ENCODE data around the gene TRIM31. TPM values are rescaled to one million over a fixed set of nuclear protein-coding genes. Genes with fewer than 3 reads are reported as not detected.

TRIM31 gene
- total RNA-seq, 1 experiment from 2014 or later = not detected

- Histone ChIP-seq H3K4me1 (ENCODE audit: insufficient read depth, low read length) (no peaks in the 10 kb centered on the region), H3K14ac (ENCODE audit: insufficient read depth, low read length) (no peak overlapping the region), H2AFZ (ENCODE audit: low read length) (no peak overlapping the region), H2BK12ac (ENCODE audit: insufficient read length, low read depth, low read length) (no peak overlapping the region), H3K9me3 (ENCODE audit: control insufficient read depth, low read depth, low read length) (no peaks in the 10 kb centered on the region), H3K56ac (ENCODE audit: insufficient read length, low read depth, low read length) (no peak overlapping the region), H3K23ac (ENCODE audit: insufficient read length, low read depth, low read length) (no peak overlapping the region), H4K91ac (ENCODE audit: insufficient read length, low read depth, low read length) (no peak overlapping the region), H3T11ph (ENCODE audit: low read length) (no peak overlapping the region), H3K27me3 (ENCODE audit: insufficient read depth, low read length) (peaks cover 30% of the 10 kb centered on the region), H3K18ac (ENCODE audit: insufficient read length, low read depth, low read length) (no peak overlapping the region), H4K5ac (ENCODE audit: insufficient read length, low read depth, low read length) (no peak overlapping the region), H3K79me1 (ENCODE audit: insufficient read depth, low read depth, low read length, poor library complexity, severe bottlenecking) (no peaks in the 10 kb centered on the region), H2BK120ac (ENCODE audit: low read depth, low read length, poor library complexity, severe bottlenecking) (no peak overlapping the region), H3K23me2 (ENCODE audit: insufficient read length, low read depth, low read length, poor library complexity, severe bottlenecking) (peaks cover 19% of the 10 kb centered on the region), H4K8ac (replicated peaks; ENCODE audit: insufficient read length, low read depth, low read length) (no peak overlapping the region), H3K79me2 (ENCODE audit: insufficient read depth, low read length) (no peaks in the 10 kb centered on the region), H3K27ac (ENCODE audit: insufficient read length, low read depth, low read length) (no peak overlapping the region), H4K20me1 (ENCODE audit: control insufficient read depth, insufficient read depth, insufficient read length) (no peaks in the 10 kb centered on the region), H2AK5ac (ENCODE audit: insufficient read length, low read length) (no peak overlapping the region), H3K9ac (ENCODE audit: extremely low read depth, insufficient read length, low read length) (no peak overlapping the region), H3K4me2 (ENCODE audit: insufficient read depth, insufficient read length, low read length) (no peak overlapping the region), H2BK20ac (ENCODE audit: low read depth, low read length, poor library complexity, severe bottlenecking) (no peak overlapping the region), H2BK15ac (ENCODE audit: low read depth, low read length) (no peak overlapping the region), H2BK5ac (ENCODE audit: insufficient read length, low read length) (no peak overlapping the region), H3K4ac (ENCODE audit: low read depth, low read length) (no peak overlapping the region)
- WGBS (ENCODE audit: extremely low coverage, insufficient read length, low lambda C conversion rate) = no CpG with 5 or more reads among the region's 4 CpGs
- no peak for TF ChIP-seq CTCF (conservative IDR thresholded peaks at IDR 0.05)
- DNase-seq = no peak
- H3K4me1 Mint-ChIP-seq = peaks cover 20 to 24% of the 10 kb centered on the region in 2 experiments
- peaks cover 86% of the 10 kb centered on the region for H3K27me3 Mint-ChIP-seq (ENCODE audit: low read depth)
- H3K4me3 Mint-ChIP-seq = no peak overlapping the region
- no peaks in the 10 kb centered on the region for H3K9me3 Mint-ChIP-seq
- H3K27ac Mint-ChIP-seq = no peak overlapping the region
- H3K36me3 Mint-ChIP-seq (ENCODE audit: insufficient read depth in 1 of 3, low read depth in 3 of 3) = peaks cover 0 to 2% (median under 1%) of the 10 kb centered on the region in 3 experiments; a peak in 2 of 7 replicates
These were observed 35.7 kb downstream of the TRIM31 start for GRCh38 chr6:30077218-30077617.
